Spleen (tissue), 11 donors: Measurements from ENCODE around the gene BPIFB1. TPM values are rescaled to one million over a fixed set of nuclear protein-coding genes. Genes with fewer than 3 reads are reported as not detected.

Experiments
- DNase-seq: peaks from one replicate; pipeline ENCODE4 v3.0.0-alpha.2; 2020
- H3K27ac ChIP-seq, 8 donors: fragments of 200-600 bp; sonication (generic) in 7 of 8; 1 replicate in 4 of 8; 2 replicates in 4 of 8; pipeline versions ENCODE4 v1.5.0 to v1.8.0; 2016 to 2021; ENCODE audit warnings: inconsistent platforms in 4 of 8, mild to moderate bottlenecking in 4 of 8, moderate library complexity in 1 of 8
- H3K27me3 ChIP-seq, 7 donors: fragments of 200-600 bp; sonication (generic) in 6 of 7; replicated peaks in 1 of 7; 1 replicate in 4 of 7; 2 replicates in 3 of 7; pipeline versions ENCODE4 v1.5.0 to v1.8.0; 2016 to 2021; ENCODE audit warnings: inconsistent platforms in 3 of 7, mild to moderate bottlenecking in 1 of 7
- H3K36me3 ChIP-seq, 6 donors: fragments of 200-600 bp; sonication (generic) in 5 of 6; 1 replicate in 4 of 6; 2 replicates in 2 of 6; pipeline versions ENCODE4 v1.5.0 to v1.8.0; 2016 to 2021; ENCODE audit warnings: inconsistent platforms in 2 of 6
- H3K4me1 ChIP-seq, 6 donors: fragments of 200-600 bp; sonication (generic) in 5 of 6; 1 replicate in 3 of 6; 2 replicates in 3 of 6; pipeline versions ENCODE4 v1.5.0 to v1.8.0; 2016 to 2021; ENCODE audit warnings: inconsistent platforms in 3 of 6
- H3K4me3 ChIP-seq, 8 donors: fragments of 200-600 bp; sonication (generic) in 7 of 8; 1 replicate in 4 of 8; 2 replicates in 4 of 8; pipeline versions ENCODE4 v1.5.0 to v1.8.0; 2016 to 2021; ENCODE audit warnings: inconsistent platforms in 4 of 8, mild to moderate bottlenecking in 4 of 8, moderate library complexity in 2 of 8
- H3K9me3 ChIP-seq, 8 donors: fragments of 200-600 bp; sonication (generic) in 7 of 8; 1 replicate in 4 of 8; 2 replicates in 4 of 8; pipeline versions ENCODE4 v1.5.0 to v1.8.0; 2016 to 2021; ENCODE audit warnings: inconsistent platforms in 4 of 8
- POLR2A ChIP-seq, 3 donors: fragments of 450-650 bp; IDR thresholded peaks; one replicate each; pipeline ENCODE4 v1.5.1; 2017; ENCODE audit warnings: antibody characterized with exemption in 3 of 3, mild to moderate bottlenecking in 1 of 3
- POLR2AphosphoS5 ChIP-seq, 3 donors: sonication (generic); formaldehyde crosslinking; IDR thresholded peaks; one replicate each; pipeline ENCODE4 v1.5.1; 2017; ENCODE audit warnings: antibody characterized with exemption in 3 of 3
- WGBS, 5 donors: extraction: QIAGEN DNeasy Blood & Tissue Kit in 3 of 5; methylation state at CpG; one replicate each; pipeline versions ENCODE4 v1.1.5 to v1.1.7; 2013 to 2018; 5-methylcytosine and 5-hydroxymethylcytosine counted together
- intact Hi-C: fragments of 100-400 bp; cut with DNase I; formaldehyde crosslinking; loops from one replicate; pipeline ENCODE4 v1.15.0; 2023; ENCODE audit warnings: low total_unique reads
- polyA plus RNA-seq, 3 donors: library from polyadenylated mRNA; stranded (reverse); fragments of 200-250 nt; gene quantifications; one replicate each; pipeline ENCODE4 v1.2.1, GENCODE V29; 2013
- total RNA-seq, 7 donors: library from RNA; depleted of rRNA in 3 of 7; stranded (reverse); fragments of >200 nt in 3 of 7; fragmentation: NEBNext Ultra II Directional in 4 of 7; extraction: Animal tissue kit (Norgen Biotek cat#: 25700) in 4 of 7; gene quantifications; one replicate each; pipeline versions ENCODE4 v1.1.0 to v1.2.1, GENCODE V29; 2016 to 2021
- TF ChIP-seq, protein P1 (sequence below), 11 experiments: fragments of 200-600 bp in 7 of 11; fragments of 450-650 bp in 4 of 11; sonication (generic) in 4 of 11; IDR thresholded peaks in 8 of 11; conservative IDR thresholded peaks in 3 of 11; 1 replicate in 7 of 11; 2 replicates in 4 of 11; pipeline versions ENCODE4 v1.4.0 to v1.8.0; 2016 to 2021; ENCODE audit warnings: antibody characterized with exemption in 11 of 11, inconsistent platforms in 4 of 11, mild to moderate bottlenecking in 1 of 11
- donor health status: healthy with polysubstance abuse.
- donor health status: DM: no; HTN: no; CAD: no; lungs with moderate emphysema.
- donor health status: DM: no; HTN: no; CAD: no.
- donor health status: Bipolar disorder and iron deficiency.
- donor health status: healthy.
- donor health status: DM: no; HTN: no; CAD: no.
- donor health status: DM: yes; HTN: yes; CAD: no.

BPIFB1 gene
- total and polyA plus RNA-seq, 10 donors: 0.06 TPM; not detected in 8

DNA sequence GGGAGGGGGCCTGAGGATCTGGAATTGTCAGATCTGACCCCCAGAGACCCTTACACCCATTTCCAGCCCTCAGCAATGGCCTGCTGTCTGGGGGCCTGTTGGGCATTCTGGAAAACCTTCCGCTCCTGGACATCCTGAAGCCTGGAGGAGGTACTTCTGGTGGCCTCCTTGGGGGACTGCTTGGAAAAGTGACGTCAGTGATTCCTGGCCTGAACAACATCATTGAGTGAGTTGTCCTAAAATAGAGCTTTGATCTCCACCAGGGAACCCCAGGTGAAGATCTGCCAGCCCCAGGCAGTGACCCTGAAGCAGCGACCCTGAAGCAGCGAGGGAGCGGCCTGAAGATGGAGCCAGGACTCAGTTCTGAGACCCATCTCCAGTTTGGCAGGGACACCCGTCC lies 45.0 kb upstream of the BPIFB1 start:
- intact Hi-C loops: no loop called here
- no peaks in the 10 kb centered on the region for H3K9me3 ChIP-seq
- no peak for DNase-seq
- no peaks in the 10 kb centered on the region for H3K4me1 ChIP-seq
- H3K27me3 ChIP-seq: peaks cover 0 to 56% (median 0%) of the 10 kb centered on the region in 7 donors
- no peak overlapping the region for H3K4me3 ChIP-seq
- H3K36me3 ChIP-seq: no peaks in the 10 kb centered on the region
- H3K27ac ChIP-seq: no peak overlapping the region
- 65 to 89% (median 67%) methylated on average over 5 to 6 of the region's 6 CpGs for WGBS, 5 donors
- TF ChIP-seq, protein P1, sequence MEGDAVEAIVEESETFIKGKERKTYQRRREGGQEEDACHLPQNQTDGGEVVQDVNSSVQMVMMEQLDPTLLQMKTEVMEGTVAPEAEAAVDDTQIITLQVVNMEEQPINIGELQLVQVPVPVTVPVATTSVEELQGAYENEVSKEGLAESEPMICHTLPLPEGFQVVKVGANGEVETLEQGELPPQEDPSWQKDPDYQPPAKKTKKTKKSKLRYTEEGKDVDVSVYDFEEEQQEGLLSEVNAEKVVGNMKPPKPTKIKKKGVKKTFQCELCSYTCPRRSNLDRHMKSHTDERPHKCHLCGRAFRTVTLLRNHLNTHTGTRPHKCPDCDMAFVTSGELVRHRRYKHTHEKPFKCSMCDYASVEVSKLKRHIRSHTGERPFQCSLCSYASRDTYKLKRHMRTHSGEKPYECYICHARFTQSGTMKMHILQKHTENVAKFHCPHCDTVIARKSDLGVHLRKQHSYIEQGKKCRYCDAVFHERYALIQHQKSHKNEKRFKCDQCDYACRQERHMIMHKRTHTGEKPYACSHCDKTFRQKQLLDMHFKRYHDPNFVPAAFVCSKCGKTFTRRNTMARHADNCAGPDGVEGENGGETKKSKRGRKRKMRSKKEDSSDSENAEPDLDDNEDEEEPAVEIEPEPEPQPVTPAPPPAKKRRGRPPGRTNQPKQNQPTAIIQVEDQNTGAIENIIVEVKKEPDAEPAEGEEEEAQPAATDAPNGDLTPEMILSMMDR (IDR thresholded peaks at IDR 0.05 in 8 of 11, conservative IDR thresholded peaks at IDR 0.05 in 3 of 11): no peak
- no peak for TF ChIP-seq POLR2A (IDR thresholded peaks at IDR 0.05)
- TF ChIP-seq POLR2AphosphoS5 (IDR thresholded peaks at IDR 0.05): no peak

DNA sequence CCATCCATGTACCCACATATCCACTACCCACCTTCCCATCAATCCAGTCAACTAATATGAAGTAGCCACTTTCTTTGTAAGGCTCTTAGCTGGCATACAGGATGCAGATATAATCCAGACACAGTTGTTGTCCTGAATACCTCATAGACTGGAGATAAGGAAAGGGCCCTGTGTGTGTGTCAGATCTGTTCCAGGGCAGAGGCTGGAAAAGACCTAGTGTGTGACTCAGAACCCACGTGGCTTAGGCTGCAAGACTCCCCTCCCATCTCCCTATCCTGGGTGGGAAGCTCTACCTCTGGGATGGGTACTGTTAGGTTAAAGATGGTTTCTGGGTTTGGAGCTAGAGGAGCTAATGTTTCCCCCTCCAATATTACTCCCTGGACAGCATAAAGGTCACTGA lies 43.6 kb upstream of the BPIFB1 start:
- no peak overlapping the region for H3K27ac ChIP-seq
- H3K4me3 ChIP-seq: no peak overlapping the region
- 20 to 38% (median 24%) methylated on average over 1 of the region's 1 CpG for WGBS, 5 donors
- peaks cover 0 to 42% (median 0%) of the 10 kb centered on the region in 7 donors for H3K27me3 ChIP-seq
- intact Hi-C loops: no loop called here
- TF ChIP-seq POLR2AphosphoS5 (IDR thresholded peaks at IDR 0.05) (no peak), POLR2A (IDR thresholded peaks at IDR 0.05) (no peak)
- TF ChIP-seq, protein P1 (IDR thresholded peaks at IDR 0.05 in 8 of 11, conservative IDR thresholded peaks at IDR 0.05 in 3 of 11): no peak
- H3K9me3 ChIP-seq: no peaks in the 10 kb centered on the region
- H3K36me3 ChIP-seq: no peaks in the 10 kb centered on the region
- DNase-seq: no peak
- no peaks in the 10 kb centered on the region for H3K4me1 ChIP-seq

DNA sequence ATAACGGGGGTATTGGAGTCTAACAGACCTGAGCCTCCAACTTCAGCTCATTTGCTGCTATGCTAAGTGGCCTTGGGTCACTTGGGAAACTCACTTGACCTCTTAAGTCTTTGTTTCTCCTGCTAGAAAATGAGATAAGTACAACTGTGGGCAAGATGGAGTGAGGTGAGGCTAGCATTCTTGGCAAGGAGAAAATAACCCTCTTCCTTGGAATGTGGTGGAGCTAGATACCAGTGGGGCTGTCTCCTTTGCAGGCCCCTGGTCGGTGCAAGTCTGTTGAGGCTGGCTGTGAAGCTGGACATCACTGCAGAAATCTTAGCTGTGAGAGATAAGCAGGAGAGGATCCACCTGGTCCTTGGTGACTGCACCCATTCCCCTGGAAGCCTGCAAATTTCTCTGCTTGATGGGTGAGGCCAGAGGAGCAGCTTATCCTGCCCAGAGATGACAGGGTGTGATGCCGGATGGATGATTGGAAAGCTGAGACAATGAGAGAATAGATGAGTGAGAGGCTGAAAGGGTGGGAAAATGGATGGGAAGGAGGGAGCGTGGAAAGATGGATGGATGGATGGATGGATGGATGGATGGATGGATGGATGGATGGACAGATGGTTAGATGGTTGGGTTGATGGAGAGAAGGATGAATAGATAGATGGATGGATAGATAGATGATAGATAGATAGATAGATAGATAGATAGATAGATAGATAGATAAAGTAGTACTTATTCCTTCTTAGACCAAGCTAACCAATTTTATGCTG lies 42.9 kb upstream of the BPIFB1 start:
- TF ChIP-seq POLR2A (IDR thresholded peaks at IDR 0.05) (no peak), POLR2AphosphoS5 (IDR thresholded peaks at IDR 0.05) (no peak)
- TF ChIP-seq, protein P1 (IDR thresholded peaks at IDR 0.05 in 8 of 11, conservative IDR thresholded peaks at IDR 0.05 in 3 of 11): no peak
- 68 to 74% (median 74%) methylated on average over 4 of the region's 4 CpGs for WGBS, 5 donors
- Histone ChIP-seq H3K36me3 (no peaks in the 10 kb centered on the region), H3K27ac (no peak overlapping the region), H3K9me3 (no peaks in the 10 kb centered on the region), H3K27me3 (peaks cover 0 to 34% (median 0%) of the 10 kb centered on the region in 7 donors), H3K4me3 (no peak overlapping the region), H3K4me1 (no peaks in the 10 kb centered on the region)
- intact Hi-C loops: no loop called here
- no peak for DNase-seq

DNA sequence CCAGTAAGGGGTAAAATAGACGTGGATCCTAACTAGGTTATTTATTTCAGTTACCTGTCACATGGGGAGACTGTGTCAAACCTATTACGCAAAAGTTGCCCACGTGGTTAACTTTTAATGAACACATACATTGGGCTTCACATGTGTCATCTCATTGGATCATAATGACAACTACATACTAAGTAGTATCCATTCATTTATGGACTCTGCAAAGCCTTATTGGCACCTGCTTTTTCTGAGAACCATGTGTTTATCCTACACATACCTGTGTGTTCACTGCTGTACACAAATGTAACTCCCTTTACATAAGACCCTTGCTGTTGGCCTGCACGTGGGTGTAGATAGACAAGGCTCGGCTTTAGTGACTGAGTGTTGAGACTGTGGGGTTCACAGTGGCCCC lies 42.1 kb upstream of the BPIFB1 start:
- Histone ChIP-seq H3K4me1 (no peaks in the 10 kb centered on the region), H3K9me3 (no peaks in the 10 kb centered on the region), H3K27me3 (peaks cover 0 to 27% (median 0%) of the 10 kb centered on the region in 7 donors), H3K4me3 (no peak overlapping the region), H3K27ac (no peak overlapping the region), H3K36me3 (no peaks in the 10 kb centered on the region)
- WGBS, 5 donors: 53 to 80% (median 68%) methylated on average over 5 of the region's 5 CpGs
- intact Hi-C loops: no loop called here
- TF ChIP-seq POLR2A (IDR thresholded peaks at IDR 0.05) (no peak), POLR2AphosphoS5 (IDR thresholded peaks at IDR 0.05) (no peak)
- TF ChIP-seq, protein P1 (IDR thresholded peaks at IDR 0.05 in 8 of 11, conservative IDR thresholded peaks at IDR 0.05 in 3 of 11): no peak
- no peak for DNase-seq
